ENCODE results near the gene STKLD1.
"Not testable (repeated sequence)": the region's sequence is repeated elsewhere in the genome, so short reads cannot be mapped to it uniquely, and the experiment has no call there.

The STKLD1 gene

GRCh38 chr9:133375724-133376654 lies at the start of gene STKLD1, which contains the start of gene SURF4:
TSS of gene STKLD1 (plus strand) at chr9:133376366. CDS start at chr9:133376474, 108 bp downstream.
TSS of gene SURF4 (minus strand) at chr9:133376060. CDS start at chr9:133375969, 91 bp downstream.
- DNase-seq = peak; percentile 97

DNA sequence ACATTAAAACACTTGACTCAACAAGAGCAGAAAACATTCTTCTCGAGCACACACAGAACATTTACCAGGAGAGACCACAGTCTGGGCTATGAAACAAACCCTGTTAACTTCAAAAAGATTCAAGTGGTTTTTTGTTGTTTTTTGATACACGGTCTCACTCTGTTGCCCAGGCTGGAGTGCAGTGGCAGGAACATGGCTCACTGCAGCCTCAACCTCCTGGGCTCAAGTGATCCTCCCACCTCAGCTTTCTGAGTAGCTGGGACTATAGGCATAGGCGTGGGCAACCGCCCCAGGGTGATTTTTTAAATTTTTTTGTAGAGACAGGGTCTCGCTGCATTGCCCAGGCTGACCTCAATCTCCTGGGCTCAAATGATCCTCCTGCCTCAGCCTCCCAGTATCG lies 49.1 kb upstream of the STKLD1 start:
- not testable (repeated sequence) for DNase-seq

- DNase-seq = no peak
Observed at GRCh38 chr9:133327834-133328484, 48.2 kb upstream of the STKLD1 start.

GRCh38 chr9:133329306-133330156 lies 46.6 kb upstream of the STKLD1 start:
- DNase-seq = not testable (repeated sequence)

DNA sequence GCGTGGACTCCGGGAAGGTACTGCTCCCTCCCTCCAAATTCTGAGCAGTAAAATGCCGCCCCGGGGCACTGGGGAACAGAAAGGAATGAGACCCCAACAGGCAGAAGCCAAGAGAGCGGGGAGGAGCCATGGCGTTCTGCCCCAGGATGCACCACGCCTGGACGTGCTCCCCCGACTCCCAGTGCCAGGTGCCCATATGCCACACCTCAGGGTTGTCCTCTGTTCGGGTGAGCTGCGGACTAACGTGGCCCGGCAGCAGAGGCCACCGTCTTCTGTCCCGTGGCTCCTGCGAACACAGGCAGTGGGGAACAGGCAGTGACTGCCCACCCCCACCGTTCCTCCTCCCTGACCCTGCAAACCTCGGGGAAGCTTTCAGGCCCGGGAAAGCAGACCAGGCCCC lies 44.9 kb upstream of the STKLD1 start:
- no peak for DNase-seq

GRCh38 chr9:133331641-133332380 lies 44.4 kb upstream of the STKLD1 start:
- no peak for DNase-seq

DNA sequence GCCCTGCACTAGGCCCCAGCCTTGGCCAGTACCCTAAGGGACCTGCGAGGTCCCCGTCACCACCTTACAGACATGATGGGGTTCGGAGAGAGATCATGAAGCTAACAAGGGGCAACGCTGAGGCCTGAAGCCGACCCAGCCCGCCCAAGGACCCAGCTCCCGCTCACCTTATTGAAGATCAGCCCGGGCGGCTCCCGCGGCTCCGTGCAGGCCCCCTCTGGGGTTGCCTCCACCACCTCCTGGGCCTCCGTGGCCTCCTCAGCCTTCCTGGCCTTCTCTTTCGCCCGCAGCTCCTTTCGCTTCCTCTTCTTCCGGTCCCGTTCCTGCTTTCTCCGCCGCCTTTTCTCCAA lies 43.8 kb upstream of the STKLD1 start:
- no peak for DNase-seq

DNA sequence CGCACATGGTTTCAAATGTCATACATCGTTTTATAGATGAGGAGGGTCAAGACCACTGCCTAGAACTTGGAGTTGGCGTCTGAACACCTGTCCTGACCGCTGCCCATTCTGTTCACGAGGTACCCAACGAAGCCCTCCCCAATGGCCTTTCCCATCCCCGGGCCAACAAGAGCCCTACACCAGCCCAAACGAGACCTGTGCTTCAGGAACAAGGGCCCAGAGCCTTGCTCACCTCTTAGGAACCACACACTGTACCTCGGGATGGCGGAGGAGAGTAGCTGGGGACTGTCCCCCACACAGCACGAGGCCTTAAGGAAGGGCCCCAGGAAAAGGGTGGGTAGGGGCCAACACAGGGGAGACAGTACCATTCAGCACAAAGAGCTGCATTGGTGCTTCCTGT lies 43.2 kb upstream of the STKLD1 start:
- DNase-seq = no peak

DNA sequence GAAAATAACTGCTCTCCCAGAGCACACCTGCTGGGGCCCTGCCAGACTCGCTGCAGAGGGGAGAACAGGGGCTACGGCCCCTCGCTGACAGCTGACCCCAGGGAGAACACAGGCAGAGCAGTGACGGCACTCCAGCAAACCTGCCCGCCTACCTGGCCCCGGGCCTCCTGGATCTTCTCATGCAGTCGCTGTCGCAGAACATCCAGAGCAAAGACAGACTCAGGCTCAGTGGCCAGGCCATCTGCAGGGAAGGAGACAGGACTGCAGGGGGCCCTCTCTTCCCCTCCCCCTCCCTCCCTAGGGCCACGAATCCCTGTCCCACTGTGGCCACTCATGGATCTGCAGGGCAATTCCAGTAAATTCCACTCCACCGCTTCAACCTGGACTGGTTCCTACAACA lies 42.6 kb upstream of the STKLD1 start:
- no peak for DNase-seq

- no peak for DNase-seq
Observed at GRCh38 chr9:133334161-133334560, 42.0 kb upstream of the STKLD1 start.

GRCh38 chr9:133334888-133335287 lies 41.3 kb upstream of the STKLD1 start:
- DNase-seq = not testable (repeated sequence)

- peak; percentile 93 for DNase-seq
Observed at GRCh38 chr9:133335924-133336811, 40.0 kb upstream of the STKLD1 start, which contains the start of gene SURF6. TSS of gene SURF6 (minus strand) at chr9:133336188. CDS start at chr9:133336132, 56 bp downstream.

DNA sequence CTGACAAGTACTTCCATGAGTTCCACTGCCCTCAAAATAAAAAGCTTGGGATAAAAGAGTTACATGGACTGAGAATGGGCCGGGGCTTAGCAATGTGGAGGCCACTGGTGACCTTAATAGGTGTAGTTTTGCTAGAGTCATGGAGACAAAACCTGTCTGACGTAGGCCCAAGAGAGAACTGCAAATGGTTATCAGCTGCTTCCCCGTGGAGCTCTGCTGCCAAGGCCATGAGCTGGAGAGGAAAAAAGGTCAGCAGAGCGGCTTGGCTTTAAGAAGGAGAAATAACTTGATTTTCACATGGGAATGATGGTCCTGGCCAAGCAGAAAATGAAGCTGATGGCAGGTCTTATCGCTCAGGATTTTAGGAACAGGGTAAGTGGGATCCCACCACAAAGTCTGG lies 36.5 kb upstream of the STKLD1 start:
- no peak for DNase-seq

GRCh38 chr9:133340256-133340655 lies 35.9 kb upstream of the STKLD1 start:
- no peak for DNase-seq

GRCh38 chr9:133340916-133341315 lies 35.2 kb upstream of the STKLD1 start:
- no peak for DNase-seq

- no peak for DNase-seq
Observed at GRCh38 chr9:133341369-133342068, 34.6 kb upstream of the STKLD1 start.

DNA sequence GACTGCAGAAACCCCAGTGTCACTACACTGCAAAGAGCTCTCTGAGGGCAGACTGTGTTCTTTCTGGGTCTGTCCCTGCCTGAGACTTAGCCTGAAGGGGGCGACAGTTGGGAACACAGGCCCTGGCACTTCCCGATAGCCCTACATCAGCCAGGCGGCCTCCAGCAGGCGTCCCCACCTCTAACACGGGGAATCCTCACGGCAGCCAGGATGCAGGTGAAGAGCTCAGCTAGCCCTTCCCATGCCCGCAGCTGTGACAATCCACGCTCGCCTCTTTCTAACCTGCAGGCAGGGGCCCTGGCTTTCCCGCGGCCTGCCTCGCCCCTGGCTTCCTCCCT lies 34.1 kb upstream of the STKLD1 start:
- DNase-seq = no peak

GRCh38 chr9:133342570-133342969 lies 33.6 kb upstream of the STKLD1 start:
- no peak for DNase-seq

DNA sequence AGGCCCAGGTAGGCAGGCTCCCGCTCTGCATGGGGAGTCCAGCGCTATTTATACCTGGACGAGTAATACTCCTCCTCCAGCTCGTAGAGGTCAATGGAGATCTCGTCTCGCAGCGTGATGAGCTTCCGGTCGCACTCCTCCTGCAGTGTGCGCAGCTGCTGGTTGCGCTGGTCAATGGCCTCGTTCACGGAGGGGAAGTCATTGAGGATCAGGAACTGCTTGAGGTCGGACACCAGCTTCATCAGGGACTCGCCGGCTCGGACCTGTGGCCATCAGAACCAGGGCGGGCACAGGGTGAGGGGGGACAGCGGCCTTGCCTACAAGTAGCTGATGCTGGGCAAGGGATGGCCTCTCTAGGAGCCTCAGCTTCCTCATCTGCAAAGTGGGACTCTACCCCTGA lies 32.1 kb upstream of the STKLD1 start:
- no peak for DNase-seq

DNA sequence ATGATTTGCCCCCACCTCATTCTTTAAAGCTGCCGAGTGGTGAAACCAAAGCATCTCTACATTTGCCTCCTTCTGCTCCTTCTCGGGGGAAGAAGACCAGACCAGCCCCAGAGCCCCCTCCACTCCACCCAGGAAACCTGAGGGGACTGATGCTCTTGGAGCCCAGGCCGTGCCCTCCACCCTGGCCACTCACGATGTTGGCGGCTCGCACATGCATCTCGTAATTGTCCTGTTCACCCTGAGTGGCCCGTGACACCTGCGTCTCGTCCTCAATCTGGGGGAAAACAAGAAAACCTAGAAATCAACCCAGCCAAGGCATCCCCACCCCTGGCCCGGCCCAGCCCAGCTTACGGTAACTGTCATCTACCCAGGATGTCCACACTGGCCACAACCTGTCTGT lies 31.2 kb upstream of the STKLD1 start:
- no peak for DNase-seq

GRCh38 chr9:133345596-133345995 lies 30.6 kb upstream of the STKLD1 start:
- no peak for DNase-seq

Measured in right hindlimb (tissue), 1 donor.